Body of pancreas (tissue), 4 donors: ENCODE measurements around the gene GPR18.

Experiments used
- POLR2A ChIP-seq, 3 donors: fragments of 450-650 bp; IDR thresholded peaks; one replicate each; pipeline ENCODE4 v1.6.1; 2016; ENCODE audit warnings: antibody characterized with exemption in 3 of 3, mild to moderate bottlenecking in 2 of 3
- TF ChIP-seq, protein P1 (sequence below), 7 experiments: fragments of 450-650 bp in 4 of 7; fragments of 200-600 bp in 3 of 7; sonication (generic) in 3 of 7; IDR thresholded peaks; one replicate each; pipeline ENCODE4 v1.5.1; 2016 to 2019; ENCODE audit warnings: antibody characterized with exemption in 7 of 7

GRCh38 chr13:99261059-99261458 is 2.9 kb upstream of the GPR18 start:
- no peak for TF ChIP-seq POLR2A (IDR thresholded peaks at IDR 0.05)
- TF ChIP-seq, protein P1, sequence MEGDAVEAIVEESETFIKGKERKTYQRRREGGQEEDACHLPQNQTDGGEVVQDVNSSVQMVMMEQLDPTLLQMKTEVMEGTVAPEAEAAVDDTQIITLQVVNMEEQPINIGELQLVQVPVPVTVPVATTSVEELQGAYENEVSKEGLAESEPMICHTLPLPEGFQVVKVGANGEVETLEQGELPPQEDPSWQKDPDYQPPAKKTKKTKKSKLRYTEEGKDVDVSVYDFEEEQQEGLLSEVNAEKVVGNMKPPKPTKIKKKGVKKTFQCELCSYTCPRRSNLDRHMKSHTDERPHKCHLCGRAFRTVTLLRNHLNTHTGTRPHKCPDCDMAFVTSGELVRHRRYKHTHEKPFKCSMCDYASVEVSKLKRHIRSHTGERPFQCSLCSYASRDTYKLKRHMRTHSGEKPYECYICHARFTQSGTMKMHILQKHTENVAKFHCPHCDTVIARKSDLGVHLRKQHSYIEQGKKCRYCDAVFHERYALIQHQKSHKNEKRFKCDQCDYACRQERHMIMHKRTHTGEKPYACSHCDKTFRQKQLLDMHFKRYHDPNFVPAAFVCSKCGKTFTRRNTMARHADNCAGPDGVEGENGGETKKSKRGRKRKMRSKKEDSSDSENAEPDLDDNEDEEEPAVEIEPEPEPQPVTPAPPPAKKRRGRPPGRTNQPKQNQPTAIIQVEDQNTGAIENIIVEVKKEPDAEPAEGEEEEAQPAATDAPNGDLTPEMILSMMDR (IDR thresholded peaks at IDR 0.05), result no peak
